Keratinocyte (primary cell): Measurements from ENCODE around the gene GTPBP1.

ENCODE experiments used
- CTCF ChIP-seq, 3 experiments: IDR thresholded peaks in 1 of 3; conservative IDR thresholded peaks in 1 of 3; optimal IDR thresholded peaks in 1 of 3; 2 replicates in 2 of 3; 3 replicates in 1 of 3; pipeline versions ENCODE3 to v1.5.1; 2011; ENCODE audit warnings: low read length in 3 of 3, mild to moderate bottlenecking in 3 of 3, moderate library complexity in 2 of 3, control low read depth in 1 of 3, inconsistent platforms in 1 of 3; ENCODE audit not compliant: insufficient read depth in 2 of 3; ENCODE audit errors: extremely low read depth in 1 of 3
- EZH2 ChIP-seq: IDR thresholded peaks from one replicate; pipeline ENCODE4 v1.6.1; 2012; ENCODE audit warnings: inconsistent platforms, mild to moderate bottlenecking, low read length, moderate library complexity

GRCh38 chr22:38736257-38736570, 30.5 kb downstream of the GTPBP1 start:
- TF ChIP-seq CTCF (optimal IDR thresholded peaks at IDR 0.05 in 1 of 3, IDR thresholded peaks at IDR 0.05 in 1 of 3, conservative IDR thresholded peaks at IDR 0.05 in 1 of 3; ENCODE audit: extremely low read depth in 1 of 3, insufficient read depth in 2 of 3, low read length in 3 of 3) (no peak), EZH2 (no peak)
